GM21360 (cell line): ENCODE results near the gene HBA1.
"Not testable (repeated sequence)": the region's sequence is repeated elsewhere in the genome, so short reads cannot be mapped to it uniquely, and the experiment has no call there.

Experiments
- ATAC-seq: cut with Tn5 transposase; IDR thresholded peaks from one replicate; pipeline ENCODE4 v1.9.1; 2021; ENCODE audit warnings: mild to moderate bottlenecking, moderate library complexity; ENCODE audit not compliant: unreplicated experiment

The HBA1 gene

DNA sequence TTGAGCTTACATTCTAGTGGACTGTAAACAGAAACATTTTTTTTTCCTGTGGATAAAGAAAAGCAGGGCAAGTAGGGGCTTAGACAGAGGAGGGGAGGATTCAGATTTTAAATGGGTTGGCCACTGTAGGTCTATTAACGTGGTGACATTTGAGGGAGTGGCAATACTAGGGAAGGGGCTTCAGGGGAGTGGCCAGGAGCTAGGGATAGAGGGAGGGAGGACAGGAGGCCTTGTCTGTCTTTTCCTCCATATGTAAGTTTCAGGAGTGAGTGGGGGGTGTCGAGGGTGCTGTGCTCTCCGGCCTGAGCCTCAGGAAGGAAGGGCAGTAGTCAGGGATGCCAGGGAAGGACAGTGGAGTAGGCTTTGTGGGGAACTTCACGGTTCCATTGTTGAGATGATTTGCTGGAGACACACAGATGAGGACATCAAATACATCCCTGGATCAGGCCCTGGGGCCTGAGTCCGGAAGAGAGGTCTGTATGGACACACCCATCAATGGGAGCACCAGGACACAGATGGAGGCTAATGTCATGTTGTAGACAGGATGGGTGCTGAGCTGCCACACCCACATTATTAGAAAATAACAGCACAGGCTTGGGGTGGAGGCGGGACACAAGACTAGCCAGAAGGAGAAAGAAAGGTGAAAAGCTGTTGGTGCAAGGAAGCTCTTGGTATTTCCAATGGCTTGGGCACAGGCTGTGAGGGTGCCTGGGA, 17.2 kb upstream of the HBA1 start:
- ATAC-seq, result no peak

DNA sequence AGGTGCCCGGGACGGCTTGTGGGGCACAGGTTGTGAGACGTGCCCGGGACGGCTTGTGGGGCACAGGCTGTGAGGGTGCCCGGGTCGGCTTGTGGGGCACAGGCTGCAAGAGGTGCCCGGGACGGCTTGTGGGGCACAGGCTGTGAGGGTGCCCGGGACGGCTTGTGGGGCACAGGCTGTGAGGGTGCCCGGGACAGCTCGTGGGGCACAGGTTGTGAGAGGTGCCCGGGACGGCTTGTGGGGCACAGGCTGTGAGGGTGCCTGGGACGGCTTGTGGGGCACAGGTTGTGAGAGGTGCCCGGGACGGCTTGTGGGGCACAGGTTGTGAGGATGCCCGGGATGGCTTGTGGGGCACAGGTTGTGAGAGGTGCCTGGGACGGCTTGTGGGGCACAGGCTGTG, 16.2 kb upstream of the HBA1 start:
- not testable (repeated sequence) for ATAC-seq

GRCh38 chr16:160691-161190, 15.7 kb upstream of the HBA1 start:
- ATAC-seq, result no peak

DNA sequence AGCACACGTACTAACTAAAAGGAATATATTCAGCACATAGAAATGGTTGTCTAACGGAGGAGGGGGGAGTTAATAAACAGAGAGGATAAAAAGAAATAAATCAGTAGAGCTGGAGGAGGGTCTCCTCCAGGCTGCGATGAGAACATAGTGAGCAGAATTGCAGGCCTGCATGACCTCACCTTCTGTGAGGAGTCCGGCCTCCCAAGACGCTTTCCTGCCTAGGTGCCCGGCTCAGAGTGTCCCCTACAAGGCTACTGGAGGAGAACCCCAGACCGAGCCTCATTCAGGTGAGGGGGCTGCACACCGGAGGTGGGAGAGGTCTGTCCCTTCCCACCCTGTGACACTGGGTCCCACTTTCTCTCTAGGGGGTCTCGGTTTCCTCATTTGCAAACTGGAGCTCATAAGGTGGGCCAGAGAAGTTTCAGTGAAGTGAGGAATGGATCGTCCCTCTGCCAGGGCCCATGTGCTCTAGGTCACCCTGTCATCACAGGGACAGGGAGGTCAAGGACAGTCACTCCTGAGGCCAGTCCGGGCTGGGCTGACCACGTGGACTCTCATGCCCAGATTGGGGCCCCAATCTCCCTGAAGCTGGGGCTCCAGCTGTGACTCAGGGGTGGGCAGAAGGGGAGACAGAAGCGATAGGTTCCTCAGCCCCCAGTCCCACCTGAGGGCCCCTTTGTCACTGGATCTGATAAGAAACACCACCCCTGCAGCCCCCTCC, 14.0 kb upstream of the HBA1 start:
- ATAC-seq, result no peak

DNA sequence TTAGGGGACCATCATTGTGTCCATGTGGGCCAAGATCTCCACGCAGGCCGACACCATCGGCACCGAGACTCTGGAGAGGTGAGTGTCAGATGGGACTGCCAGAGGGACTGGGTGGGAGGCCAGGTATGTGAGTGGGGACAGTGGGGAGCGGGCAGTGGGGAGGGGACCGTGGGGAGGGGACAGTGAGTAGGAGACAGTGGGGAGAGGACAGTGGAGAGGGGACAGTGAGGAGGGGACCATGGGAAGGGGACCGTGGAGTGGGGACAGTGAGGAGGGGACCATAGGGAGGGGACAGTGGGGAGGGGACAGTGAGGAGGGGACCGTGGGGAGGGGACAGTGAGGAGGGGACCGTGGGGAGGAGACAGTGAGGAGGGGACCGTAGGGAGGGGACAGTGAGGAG, 13.3 kb upstream of the HBA1 start:
- not testable (repeated sequence) for ATAC-seq

DNA sequence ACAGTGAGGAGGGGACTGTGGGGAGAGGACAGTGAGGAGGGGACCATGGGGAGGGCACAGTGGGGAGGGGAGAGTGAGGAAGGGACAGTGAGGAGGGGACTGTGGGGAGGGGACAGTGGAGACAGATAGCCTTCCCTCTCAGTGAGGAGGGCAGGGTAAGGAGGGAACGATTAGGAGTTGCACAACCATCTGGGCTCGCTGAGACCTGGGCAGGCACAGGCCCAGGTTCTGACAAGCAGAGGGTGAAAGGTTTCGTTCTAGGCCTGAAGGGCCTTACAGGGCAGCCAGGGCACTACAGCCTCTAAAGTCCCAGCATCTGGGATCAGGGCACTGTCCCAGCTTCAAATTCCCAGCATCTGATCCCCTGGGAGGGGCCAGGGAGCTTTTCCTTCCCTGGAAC, 12.8 kb upstream of the HBA1 start:
- not testable (repeated sequence) for ATAC-seq

GRCh38 chr16:164134-164823, 12.2 kb upstream of the HBA1 start:
- not testable (repeated sequence) for ATAC-seq

GRCh38 chr16:164827-165538, 11.5 kb upstream of the HBA1 start:
- ATAC-seq, result no peak

- no peak for ATAC-seq
Measured at GRCh38 chr16:165539-166374, 10.7 kb upstream of the HBA1 start, which contains the start of gene HBM. HBM (plus strand) TSS chr16:165978; CDS start chr16:165998, 20 bp downstream.

- no peak for ATAC-seq
Measured at GRCh38 chr16:166375-167121, 9.9 kb upstream of the HBA1 start.

DNA sequence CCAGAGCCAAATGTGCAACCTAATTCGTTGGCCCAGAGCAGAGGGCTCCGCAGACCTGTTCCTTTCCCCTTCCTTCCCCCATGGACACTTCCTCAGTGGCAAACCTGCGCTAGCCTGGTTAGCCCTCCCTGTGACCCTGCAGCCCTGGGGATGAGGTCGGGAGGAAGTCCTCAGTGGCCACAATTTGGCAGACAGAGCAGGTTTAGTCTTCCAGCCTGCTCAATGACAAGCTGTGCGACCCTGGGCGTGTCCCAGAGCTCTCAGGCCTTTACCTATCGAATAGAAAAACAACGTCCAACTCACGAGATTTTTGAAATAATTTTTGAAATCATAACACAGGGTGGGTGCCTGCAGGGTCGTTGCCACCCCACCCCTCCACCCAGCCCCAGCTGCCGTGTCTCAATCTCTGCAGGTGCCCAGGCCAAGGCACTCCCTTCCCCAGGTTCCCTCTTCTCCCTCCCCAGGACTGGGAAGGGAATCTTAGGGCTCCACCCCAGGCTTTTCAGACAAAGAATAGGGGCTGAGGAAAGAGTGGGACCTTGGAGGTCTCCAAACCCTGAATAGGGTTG, 9.3 kb upstream of the HBA1 start:
- ATAC-seq, result no peak

DNA sequence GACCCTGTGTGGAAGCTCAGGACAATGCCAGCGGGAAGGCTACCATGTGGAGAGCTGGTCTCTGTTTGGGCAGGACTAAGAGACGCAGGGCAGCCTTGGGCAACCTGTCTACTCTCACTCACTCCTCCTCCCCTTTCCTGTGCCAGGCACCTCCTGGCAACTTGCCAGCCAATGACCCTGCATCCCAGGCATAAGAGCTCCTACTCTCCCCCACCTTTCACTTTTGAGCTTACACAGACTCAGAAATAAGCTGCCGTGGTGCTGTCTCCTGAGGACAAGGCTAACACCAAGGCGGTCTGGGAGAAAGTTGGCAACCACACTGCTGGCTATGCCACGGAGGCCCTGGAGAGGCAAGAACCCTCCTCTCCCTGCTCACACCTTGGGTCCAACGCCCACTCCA, 8.1 kb upstream of the HBA1 start:
- ATAC-seq, result no peak

- no peak for ATAC-seq
Measured at GRCh38 chr16:169014-169413, 7.5 kb upstream of the HBA1 start.

GRCh38 chr16:170088-170507, 6.4 kb upstream of the HBA1 start:
- ATAC-seq, result not testable (repeated sequence)

GRCh38 chr16:170788-171187, 5.7 kb upstream of the HBA1 start:
- ATAC-seq, result no peak

- not testable (repeated sequence) for ATAC-seq
Measured at GRCh38 chr16:172374-172941, 4.0 kb upstream of the HBA1 start, which contains the start of gene HBA2. HBA2 (plus strand) TSS chr16:172876; CDS start chr16:172913, 37 bp downstream.

- not testable (repeated sequence) for ATAC-seq
Measured at GRCh38 chr16:173211-173854, 3.1 kb upstream of the HBA1 start.
